ENCODE data around the gene ARHGDIA. TPM values are rescaled to one million over a fixed set of nuclear protein-coding genes. Genes with fewer than 3 reads are reported as not detected.

Gene ARHGDIA
- polyA plus RNA-seq, 1 donor from 2014 or later = 16.1 TPM

- Histone ChIP-seq H3K36me3 (ENCODE audit: insufficient read depth, low read length) (no peaks in the 10 kb centered on the region), H3K9me2 (ENCODE audit: insufficient read depth, low read length) (no peaks in the 10 kb centered on the region), H3K4me2 (ENCODE audit: low read length) (no peak overlapping the region), H3K79me2 (replicated peaks; ENCODE audit: insufficient read depth, low read length) (no peaks in the 10 kb centered on the region), H3K4me3 (ENCODE audit: low read length) (no peak overlapping the region), H3F3A (ENCODE audit: insufficient read depth, low read length, poor library complexity, severe bottlenecking) (no peaks in the 10 kb centered on the region), H2AFZ (ENCODE audit: low read depth, low read length) (no peak overlapping the region), H3K27ac (ENCODE audit: low read length) (no peak overlapping the region), H3K9ac (ENCODE audit: low read length) (no peak overlapping the region), H4K20me1 (ENCODE audit: insufficient read depth) (no peaks in the 10 kb centered on the region), H3K27me3 (ENCODE audit: insufficient read depth, low read depth, low read length) (no peaks in the 10 kb centered on the region), H3K9me3 (ENCODE audit: low read length) (no peaks in the 10 kb centered on the region)
- no peak for TF ChIP-seq SMC3 (conservative IDR thresholded peaks at IDR 0.05; ENCODE audit: poor library complexity)
- TF ChIP-seq TAF1 (IDR thresholded peaks at IDR 0.05; ENCODE audit: low read depth) = no peak
- TF ChIP-seq RAD21 (conservative IDR thresholded peaks at IDR 0.05) = no peak
- TF ChIP-seq CTCF (IDR thresholded peaks at IDR 0.05; ENCODE audit: poor library complexity, severe bottlenecking) = no peak
- TF ChIP-seq, protein P1, sequence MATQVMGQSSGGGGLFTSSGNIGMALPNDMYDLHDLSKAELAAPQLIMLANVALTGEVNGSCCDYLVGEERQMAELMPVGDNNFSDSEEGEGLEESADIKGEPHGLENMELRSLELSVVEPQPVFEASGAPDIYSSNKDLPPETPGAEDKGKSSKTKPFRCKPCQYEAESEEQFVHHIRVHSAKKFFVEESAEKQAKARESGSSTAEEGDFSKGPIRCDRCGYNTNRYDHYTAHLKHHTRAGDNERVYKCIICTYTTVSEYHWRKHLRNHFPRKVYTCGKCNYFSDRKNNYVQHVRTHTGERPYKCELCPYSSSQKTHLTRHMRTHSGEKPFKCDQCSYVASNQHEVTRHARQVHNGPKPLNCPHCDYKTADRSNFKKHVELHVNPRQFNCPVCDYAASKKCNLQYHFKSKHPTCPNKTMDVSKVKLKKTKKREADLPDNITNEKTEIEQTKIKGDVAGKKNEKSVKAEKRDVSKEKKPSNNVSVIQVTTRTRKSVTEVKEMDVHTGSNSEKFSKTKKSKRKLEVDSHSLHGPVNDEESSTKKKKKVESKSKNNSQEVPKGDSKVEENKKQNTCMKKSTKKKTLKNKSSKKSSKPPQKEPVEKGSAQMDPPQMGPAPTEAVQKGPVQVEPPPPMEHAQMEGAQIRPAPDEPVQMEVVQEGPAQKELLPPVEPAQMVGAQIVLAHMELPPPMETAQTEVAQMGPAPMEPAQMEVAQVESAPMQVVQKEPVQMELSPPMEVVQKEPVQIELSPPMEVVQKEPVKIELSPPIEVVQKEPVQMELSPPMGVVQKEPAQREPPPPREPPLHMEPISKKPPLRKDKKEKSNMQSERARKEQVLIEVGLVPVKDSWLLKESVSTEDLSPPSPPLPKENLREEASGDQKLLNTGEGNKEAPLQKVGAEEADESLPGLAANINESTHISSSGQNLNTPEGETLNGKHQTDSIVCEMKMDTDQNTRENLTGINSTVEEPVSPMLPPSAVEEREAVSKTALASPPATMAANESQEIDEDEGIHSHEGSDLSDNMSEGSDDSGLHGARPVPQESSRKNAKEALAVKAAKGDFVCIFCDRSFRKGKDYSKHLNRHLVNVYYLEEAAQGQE (IDR thresholded peaks at IDR 0.05; ENCODE audit: borderline replicate concordance) = no peak
- no peak for TF ChIP-seq EP300 (conservative IDR thresholded peaks at IDR 0.05; ENCODE audit: poor library complexity, severe bottlenecking)
- TF ChIP-seq POLR2AphosphoS5 (IDR thresholded peaks at IDR 0.05) = no peak
- no peak for TF ChIP-seq EZH2 (IDR thresholded peaks at IDR 0.05; ENCODE audit: borderline replicate concordance, insufficient read depth, low read length, poor library complexity, severe bottlenecking)
- TF ChIP-seq MXI1 (conservative IDR thresholded peaks at IDR 0.05; ENCODE audit: poor library complexity, severe bottlenecking) = no peak
These were observed 29.3 kb downstream of the ARHGDIA start for GRCh38 chr17:81841866-81842265.

DNA sequence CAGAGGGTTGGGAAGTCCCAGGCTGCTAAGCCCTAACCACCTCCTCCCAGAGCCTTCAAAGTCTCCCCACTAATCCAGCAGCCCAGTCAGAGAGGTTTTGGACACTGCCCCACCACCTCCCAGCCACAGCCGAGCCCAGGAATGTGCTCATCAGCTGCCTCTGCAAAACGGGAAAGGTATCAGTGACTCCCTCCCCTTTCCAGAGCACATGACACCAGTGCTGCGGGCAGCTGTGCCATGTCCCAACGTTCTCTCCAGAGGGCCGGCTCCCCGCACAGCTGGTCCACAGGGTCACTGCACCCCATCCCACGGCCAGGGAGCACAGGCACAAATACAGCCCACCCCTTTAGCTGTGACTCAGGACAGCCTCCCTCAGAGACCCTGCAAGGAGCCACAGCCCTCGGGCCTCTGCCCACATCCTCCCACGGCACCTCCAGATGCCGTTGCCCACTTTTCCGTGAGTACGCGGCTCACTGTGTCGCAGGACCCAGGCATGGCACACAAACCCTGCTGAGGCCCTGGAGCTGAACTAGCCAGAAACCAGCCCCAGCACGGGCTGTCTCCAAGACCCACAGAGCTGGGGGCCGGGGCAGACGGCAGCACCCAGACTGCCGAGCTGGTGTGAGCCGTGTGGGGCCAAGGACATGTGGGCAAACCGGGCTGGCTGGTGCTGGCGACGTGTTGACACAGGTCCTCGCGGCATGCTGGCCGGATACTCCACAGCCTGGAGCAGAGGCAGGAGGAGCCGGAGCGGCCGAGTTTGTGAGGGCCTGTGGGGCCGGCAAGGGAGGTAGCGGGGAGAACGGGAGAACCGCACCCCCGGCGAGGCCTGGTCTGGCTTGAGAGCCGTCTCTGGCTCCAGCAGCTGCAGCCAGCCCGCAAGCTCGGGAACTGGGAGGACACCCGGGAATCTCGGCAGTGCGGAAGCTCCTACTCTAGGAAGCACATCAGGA, 30.0 kb downstream of the ARHGDIA start:
- H3K36me3 ChIP-seq (ENCODE audit: insufficient read depth, low read length) = no peaks in the 10 kb centered on the region

More for the DNA sequence above, 30.0 kb downstream of the ARHGDIA start:
- H4K20me1 ChIP-seq (ENCODE audit: insufficient read depth) = no peaks in the 10 kb centered on the region
- no peak overlapping the region for H3K4me2 ChIP-seq (ENCODE audit: low read length)
- no peaks in the 10 kb centered on the region for H3K9me3 ChIP-seq (ENCODE audit: low read length)
- no peak overlapping the region for H2AFZ ChIP-seq (ENCODE audit: low read depth, low read length)
- no peaks in the 10 kb centered on the region for H3F3A ChIP-seq (ENCODE audit: insufficient read depth, low read length, poor library complexity, severe bottlenecking)
- TF ChIP-seq CTCF (IDR thresholded peaks at IDR 0.05; ENCODE audit: poor library complexity, severe bottlenecking) (no peak), SMC3 (conservative IDR thresholded peaks at IDR 0.05; ENCODE audit: poor library complexity) (no peak), POLR2AphosphoS5 (IDR thresholded peaks at IDR 0.05) (no peak), MXI1 (conservative IDR thresholded peaks at IDR 0.05; ENCODE audit: poor library complexity, severe bottlenecking) (no peak), RAD21 (conservative IDR thresholded peaks at IDR 0.05) (no peak), TAF1 (IDR thresholded peaks at IDR 0.05; ENCODE audit: low read depth) (no peak), EZH2 (IDR thresholded peaks at IDR 0.05; ENCODE audit: borderline replicate concordance, insufficient read depth, low read length, poor library complexity, severe bottlenecking) (no peak)
- TF ChIP-seq, protein P1 (IDR thresholded peaks at IDR 0.05; ENCODE audit: borderline replicate concordance) = no peak
- no peaks in the 10 kb centered on the region for H3K27me3 ChIP-seq (ENCODE audit: insufficient read depth, low read depth, low read length)
- no peaks in the 10 kb centered on the region for H3K9me2 ChIP-seq (ENCODE audit: insufficient read depth, low read length)
- H3K4me3 ChIP-seq (ENCODE audit: low read length) = no peak overlapping the region
- no peaks in the 10 kb centered on the region for H3K79me2 ChIP-seq (replicated peaks; ENCODE audit: insufficient read depth, low read length)
- no peak overlapping the region for H3K9ac ChIP-seq (ENCODE audit: low read length)
- H3K27ac ChIP-seq (ENCODE audit: low read length) = no peak overlapping the region
